Daoy (cell line): ENCODE results near the gene KRT2. TPM values are rescaled to one million over a fixed set of nuclear protein-coding genes. Genes with fewer than 3 reads are reported as not detected.
"Not testable (repeated sequence)": the region's sequence is repeated elsewhere in the genome, so short reads cannot be mapped to it uniquely, and the experiment has no call there.

Source experiments
- DNase-seq: peaks from one replicate; pipeline ENCODE4 v3.0.0-alpha.2; 2015; ENCODE audit warnings: low read depth
- total RNA-seq: library from RNA; depleted of rRNA; stranded (reverse); fragments of >200 nt; shearing (Covaris generic); gene quantifications from 2 replicates; pipeline ENCODE4 v1.2.3, GENCODE V29; 2014

KRT2 gene
- total RNA-seq, 1 experiment from 2014 or later, result 0.40 TPM

DNA sequence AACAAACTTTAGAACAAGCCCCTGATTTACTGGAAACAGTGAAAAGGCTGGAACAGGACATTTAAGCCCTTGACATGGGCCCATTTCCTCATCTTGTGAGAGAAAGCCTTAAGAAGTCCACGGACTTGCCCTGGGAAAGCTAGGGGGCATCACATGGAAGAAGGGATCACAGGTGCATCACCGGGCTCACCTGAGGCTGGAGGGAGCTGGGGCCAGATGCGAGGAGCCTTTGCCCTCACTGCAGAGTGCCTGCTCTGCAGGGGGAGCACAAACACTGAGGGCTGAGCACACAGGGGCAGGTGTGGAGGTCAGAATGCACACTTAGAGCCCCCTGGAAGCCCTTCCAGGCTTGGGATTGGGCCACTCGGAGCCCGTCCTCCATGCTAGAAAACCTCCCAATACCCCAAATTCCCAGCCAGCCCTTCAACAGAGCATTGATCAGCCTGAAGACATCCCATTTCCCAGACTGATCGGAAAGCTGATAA, 33.4 kb upstream of the KRT2 start:
- no peak for DNase-seq

DNA sequence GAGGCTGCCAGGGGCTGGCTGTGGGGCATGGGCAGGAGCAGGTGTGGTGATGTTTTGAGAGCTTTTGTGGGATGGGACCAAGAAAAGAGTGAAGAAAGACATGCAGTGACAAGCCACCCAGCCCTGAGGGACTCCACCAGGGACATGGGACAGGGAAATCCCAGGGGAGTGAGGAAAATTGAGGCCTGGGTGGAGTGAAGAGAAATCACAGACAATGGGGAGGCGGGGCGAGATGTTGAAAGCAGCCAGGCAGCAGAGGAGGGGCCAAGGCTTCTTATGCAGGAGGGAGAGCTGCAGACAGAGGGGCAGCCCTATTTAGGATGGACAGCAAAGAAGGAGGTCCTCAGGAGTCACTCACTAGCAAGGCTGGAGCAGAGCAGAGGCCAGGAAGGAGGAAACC, 32.4 kb upstream of the KRT2 start:
- DNase-seq, result no peak

DNA sequence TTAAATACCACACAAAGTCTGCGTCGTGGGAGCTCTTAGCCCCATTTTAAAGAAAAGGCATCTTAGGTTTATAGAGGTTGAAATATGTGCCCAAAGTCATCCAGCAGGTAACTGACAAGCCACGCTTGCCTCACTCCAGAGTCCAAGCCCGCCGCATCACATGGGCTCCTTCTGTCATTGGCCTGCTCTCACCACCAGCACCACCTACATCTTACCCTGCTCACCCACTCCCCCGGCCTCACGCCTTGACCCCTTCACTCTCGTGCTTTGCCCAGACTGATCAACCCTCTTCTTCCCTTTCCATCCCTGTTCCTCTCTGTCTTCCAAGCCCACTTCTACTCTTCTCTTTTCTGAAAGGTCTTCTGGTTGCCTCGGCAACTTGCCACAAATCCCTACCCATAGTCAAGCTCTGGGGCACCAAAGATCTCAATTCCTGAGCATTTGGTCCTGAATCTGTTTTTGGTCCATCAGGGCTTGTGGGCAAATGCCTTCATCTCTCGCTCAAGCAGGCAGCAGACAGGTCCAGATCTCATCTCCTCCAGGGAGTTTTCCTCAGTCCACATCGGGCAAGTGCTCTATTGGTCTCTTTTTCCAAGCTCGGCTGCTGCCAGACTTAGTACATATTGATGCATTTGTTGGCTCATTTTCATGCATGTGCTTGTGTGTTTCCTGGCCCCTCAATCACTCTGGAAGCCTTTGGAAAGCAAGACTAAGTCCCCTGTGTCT, 31.7 kb upstream of the KRT2 start:
- DNase-seq, result no peak

DNA sequence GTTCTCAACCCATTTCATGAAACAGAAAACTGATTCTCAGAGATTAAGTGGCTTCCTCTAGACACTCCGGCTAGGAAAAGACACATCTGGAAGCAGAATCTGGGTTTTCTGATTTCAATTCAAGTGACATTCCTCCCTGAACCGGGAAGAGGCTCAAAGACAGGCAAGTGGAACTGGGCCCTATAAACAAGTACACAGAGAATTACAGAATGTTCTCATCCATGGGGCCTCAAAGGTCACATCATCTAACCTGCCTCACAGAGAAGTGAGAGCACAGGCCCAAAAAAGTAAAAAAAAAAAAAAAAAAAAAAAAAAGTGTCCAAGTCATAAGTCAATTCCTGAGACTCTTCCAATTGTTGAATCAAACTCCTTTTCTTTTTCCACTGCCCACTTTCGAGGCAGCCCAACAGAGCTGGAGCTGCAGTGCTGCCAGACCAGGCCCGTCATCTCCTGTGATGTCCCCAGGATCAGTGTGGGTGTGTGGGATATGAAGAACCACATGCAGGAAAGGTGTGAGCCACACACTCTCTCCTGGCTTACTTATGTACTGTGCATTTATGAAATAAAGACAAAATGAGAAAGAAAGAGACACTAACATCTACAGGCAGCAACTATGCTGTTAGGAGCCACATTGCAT, 31.0 kb upstream of the KRT2 start:
- no peak for DNase-seq

DNA sequence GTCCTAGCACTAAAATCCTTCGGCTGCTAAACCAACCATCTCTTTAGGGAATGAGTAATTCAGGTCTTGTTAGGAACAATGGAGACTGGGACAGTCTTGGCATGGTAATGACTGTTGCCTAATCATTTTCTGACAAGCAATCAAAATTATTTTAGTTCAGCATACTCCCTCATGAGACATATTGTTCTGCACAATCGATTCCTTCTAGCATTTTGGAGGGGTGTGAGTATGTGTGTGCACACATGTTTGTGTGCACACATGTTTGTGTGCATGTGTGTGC, 30.3 kb upstream of the KRT2 start:
- no peak for DNase-seq

DNA sequence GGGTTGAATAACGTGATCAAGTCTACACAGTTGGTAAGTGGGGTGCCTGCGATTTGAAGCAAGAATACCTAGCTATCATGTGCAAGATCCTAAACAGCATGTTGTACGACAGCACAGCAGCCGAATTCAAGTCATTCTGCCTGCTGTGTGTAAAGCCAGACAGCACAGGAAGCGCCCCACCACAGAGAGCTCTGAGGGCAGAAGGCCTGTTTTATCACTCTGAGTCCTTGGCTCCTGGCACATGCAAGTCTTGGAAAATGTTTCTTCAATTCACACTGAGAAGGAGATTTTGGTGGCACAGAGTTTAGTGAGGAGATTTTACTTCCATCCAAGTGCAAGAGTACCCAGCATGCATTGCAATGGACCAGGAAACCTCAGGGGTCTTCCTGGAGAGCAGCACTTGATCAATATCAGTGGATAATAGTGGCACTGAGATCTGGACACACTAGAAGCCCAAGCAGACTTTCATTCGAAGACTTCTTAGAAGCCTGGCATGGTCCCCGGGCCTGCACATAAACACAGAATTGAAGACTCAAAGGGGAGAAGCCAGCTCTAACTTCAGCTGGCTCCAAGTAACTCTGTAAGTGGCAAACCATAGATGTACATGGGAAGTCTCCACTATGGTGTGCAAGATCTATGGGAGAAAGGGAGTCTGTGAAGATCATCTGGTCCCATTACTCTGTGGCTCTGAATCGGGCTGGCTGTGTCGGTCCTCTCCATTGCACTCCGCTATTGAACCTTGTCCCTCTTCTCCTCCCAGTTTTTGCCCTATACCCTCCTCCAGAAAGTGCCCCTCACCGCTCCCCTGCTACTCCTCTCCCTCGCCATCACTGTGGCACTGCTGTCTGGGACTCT, 29.7 kb upstream of the KRT2 start:
- DNase-seq, result no peak

DNA sequence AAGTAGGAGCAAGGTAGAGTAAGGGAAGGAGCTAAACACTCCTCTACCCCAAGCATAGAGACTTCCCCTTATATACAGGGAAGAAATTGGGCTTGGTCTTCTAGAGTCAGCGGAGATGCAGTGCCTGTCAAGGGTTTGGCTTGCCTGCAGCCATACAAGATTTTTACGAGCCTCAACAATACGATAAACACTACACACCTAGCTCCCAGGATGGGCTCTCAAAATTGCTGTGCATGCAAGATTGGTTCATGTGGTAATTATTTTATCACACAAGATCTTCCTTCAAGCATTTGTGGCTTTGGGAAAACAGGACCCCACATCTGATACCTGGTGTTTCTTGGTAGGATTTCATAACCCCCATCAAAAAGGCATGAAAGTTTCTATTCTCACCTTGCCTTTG, 28.4 kb upstream of the KRT2 start, which contains the start of gene KRT1:
Gene KRT1 (minus strand): TSS at position 45 of the 400 bp plus-strand sequence. CDS start 59 bp downstream, outside the sequence.
- DNase-seq, result no peak

DNA sequence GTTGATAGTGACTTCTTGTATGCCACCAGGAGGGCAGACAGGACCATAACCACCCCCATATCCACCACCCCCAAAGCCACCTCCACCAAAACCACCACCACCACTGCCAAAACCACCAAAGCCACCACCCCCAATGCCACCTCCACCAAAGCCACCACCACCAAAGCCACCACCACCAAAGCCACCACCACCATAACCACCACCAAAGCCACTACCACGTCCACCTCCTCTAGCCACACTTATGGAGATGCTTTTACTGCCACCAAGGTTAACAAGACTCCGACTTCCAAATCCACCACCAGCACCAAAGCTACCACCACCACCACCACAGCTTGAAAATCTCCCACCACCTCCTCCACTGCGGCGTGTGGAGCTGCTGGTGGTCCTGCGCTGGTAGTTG, 27.9 kb upstream of the KRT2 start:
- no peak for DNase-seq

DNA sequence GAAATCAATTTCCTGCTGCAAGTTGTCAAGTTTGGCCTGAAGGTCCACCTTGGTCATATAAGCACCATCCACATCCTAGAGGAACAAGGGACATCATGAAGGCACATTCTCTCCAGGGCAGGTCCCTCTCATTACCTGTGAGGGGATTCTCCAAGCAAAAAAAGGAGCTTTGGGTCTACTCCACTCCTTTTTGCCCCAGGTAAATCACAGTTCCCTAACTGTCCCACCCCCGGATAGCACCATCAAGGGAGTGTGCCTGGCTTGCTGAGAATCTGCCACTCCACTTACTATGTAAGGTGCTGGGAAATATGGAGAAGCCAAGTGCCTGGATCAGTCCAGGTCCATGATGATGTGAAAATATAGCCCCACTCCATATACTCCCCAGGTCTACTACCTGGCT, 25.7 kb upstream of the KRT2 start:
- DNase-seq, result no peak

DNA sequence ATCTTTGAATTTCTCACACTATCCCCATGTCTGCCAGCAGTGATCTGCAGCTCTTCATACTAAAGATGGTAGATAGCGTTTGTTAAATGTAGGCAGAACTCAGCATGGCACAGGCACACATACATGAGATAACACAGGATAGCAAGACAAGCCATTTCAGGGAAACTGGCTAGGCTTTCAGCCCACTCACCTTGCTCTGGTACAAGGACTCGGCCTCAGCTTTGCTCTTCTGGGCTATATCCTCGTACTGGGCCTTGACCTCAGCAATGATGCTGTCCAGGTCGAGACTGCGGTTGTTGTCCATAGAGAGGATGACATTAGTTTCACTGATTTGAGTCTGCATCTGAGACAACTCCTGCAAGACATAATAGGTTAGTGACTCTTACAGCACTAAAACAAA, 25.1 kb upstream of the KRT2 start:
- DNase-seq, result no peak

DNA sequence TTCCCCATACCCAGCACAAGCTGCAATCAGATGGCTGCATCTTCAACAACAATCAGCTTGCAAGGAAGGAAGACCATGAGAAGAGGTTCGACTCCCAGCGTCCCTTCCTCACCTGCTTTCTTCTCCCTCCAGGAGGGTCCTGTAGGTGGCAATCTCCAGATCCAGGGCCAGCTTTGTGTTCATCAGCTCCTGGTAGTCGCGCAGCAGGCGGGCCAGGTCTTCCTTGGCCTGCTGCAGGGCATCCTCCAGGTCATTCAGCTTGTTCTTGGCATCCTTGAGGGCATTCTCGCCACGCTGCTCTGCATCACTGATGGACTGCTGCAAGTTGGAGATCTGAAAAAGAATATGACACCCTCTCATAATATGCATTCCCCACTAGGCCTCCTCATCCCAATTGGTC, 24.2 kb upstream of the KRT2 start:
- DNase-seq, result no peak

DNA sequence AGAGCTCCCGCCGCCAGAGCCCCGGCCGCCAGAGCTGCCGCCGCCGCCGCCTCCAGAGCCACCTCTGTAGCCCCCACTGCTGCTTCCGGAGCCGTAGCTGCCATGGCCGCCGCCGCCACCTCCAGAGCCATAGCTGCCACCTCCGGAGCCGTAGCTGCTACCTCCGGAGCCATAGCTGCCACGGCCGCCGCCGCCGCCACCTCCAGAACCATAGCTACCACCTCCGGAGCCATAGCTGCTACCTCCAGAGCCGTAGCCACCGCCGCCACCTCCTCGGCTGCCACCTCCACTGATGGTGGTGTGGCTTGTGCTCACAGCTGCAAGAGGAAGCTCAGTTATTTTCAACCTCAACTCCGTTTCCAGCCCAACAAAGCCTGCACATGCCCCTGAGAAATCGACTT, 23.3 kb upstream of the KRT2 start:
- no peak for DNase-seq

DNA sequence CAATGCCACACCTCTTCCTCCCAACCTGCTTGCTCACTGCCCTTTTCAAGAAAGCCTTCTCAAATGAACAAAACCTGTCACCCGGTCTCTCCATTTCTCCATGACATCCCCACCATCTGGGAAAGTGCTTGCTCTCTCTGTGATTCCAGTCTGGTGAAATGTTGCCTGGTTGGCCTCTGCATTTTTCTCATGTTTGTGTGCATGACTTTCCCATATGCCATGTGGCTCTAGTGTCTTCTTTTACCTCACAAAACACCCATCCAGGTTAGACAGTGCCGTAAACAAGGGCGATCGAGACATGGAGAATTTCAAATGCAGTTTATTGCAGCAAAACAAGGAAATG, 22.4 kb upstream of the KRT2 start:
- no peak for DNase-seq

DNA sequence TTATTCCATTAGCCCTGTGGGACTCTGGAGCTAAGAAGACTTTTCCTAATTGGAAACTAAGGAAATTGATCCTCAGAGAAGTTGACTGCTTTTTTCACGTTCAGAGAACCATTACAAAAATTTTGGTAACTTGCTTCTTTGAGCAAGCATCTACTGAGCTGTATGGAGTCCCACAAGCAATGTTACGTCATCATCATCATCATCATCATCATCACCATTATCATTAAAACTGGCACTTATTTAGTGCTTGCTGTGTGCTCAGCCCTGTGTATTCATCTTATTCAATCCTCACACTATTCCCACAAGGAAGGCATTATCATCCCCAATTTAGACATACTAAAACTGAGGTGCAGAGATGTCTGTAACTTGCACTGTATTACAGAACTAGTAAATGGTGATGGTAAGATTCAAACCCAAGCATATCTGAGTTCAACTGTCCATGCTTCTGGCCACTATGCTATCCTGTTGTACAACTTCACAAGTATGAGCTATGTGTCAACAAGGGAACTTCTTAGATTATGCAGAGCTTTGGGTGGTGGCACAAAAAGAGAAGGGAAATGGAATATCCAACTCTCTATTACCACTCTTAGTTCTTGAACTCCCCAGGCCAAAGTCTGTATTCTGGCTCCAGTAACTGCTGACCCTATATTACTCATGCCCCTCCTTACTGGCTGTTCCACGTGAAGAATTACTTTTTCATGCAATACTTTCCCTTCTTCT, 21.9 kb upstream of the KRT2 start:
- no peak for DNase-seq

DNA sequence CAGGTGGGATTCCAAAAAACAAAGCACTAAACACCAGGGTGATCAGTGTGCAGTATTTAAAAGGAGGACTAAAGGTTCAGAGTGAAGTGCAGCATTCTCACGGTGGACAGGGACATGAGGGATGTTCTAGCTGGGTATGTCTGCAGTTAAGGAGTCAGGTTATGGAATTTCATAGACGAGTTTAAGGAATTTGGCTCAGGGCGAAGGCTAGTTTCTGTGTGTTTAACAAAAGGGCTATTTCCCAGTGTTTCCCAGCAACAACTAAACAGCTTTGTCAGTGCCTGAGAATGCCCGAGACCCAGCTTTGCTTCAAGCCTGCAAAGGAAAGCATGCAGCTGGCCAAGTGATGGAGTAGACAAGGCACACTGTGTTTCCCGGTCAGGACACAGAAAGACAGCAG, 21.2 kb upstream of the KRT2 start:
- no peak for DNase-seq

DNA sequence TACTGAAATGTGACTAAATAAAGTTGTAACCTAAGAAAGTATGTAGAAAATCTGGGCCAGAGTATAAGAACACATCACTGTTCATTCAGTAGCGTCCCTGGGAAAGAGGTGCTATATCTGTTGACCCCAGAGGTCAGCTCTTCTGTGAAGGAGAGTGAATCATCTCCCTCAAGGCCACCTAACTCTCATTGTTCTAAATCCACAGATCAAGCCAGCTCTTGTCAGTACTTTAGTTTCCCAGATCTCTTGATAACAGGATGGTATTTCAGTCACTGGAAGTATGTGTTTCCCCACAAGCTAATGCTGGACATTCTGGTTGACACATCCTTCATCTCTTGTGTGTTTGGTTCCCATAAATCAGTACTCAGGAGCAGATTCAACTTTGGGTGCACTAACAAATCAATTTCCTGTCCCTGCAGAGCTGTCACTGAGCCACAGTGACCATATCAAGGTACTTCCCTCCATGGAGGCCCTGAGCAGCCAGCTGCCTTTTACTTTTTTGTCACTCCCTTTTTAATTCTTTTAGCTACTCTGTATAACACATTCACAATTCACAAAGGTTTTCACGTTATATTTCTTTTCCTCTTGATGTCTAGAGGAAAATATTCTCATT, 20.4 kb upstream of the KRT2 start:
- peak; percentile 33 for DNase-seq

DNA sequence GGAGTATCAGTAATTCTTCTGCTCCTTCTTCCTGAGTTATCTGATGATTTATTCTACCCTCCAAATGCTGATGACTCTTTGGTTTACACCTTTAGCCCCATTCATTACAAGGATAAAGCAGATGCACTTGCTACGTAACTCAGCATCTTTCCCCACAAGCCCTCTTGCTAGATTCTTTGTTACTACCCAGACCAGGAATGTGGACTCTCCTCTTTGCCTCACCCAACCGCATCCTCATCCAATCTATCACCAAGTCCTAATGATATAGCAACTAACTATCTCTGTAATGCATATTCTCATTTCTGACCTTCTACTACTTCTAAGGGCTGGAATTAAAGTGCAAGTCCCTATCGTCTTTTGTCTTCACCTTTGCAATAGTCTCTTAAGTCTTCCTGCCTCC, 18.9 kb upstream of the KRT2 start:
- DNase-seq, result no peak

DNA sequence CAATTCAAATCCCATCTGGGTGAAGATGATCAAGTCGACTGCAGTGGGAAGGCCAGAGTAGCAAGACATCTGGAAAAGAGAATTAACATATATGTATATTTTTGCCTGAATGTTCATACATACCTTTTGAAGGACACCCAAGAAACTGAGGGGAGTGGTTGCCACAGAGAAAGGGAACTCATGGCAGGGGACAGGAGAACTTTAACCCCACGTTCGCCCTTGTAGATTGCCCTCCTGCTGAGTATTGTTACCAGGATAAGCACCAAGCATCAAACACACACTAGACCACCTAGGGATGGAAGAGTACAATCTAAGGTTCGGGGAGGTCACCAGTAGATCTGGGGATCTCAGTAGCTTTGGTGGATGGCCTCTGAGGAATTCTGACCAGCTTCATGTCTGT, 18.5 kb upstream of the KRT2 start:
- no peak for DNase-seq

DNA sequence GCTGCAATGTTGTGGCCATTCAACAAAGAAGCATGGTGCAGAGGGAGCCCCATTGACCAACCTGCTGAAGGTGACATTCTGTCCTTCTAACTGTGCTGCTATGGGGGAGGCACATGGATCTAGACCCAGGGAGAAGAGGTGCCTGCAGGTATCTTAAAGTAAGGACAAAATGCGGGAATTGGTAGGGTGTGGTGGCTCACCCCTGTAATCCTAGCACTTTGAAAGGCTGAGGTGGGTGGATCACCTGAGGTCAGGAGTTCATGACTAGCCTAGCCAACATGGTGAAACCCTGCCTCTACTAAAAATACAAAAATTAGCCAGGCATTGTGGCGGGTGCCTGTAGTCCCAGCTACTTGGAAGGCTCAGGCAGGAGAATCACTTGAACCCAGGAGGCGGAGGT, 17.9 kb upstream of the KRT2 start:
- DNase-seq, result not testable (repeated sequence)

DNA sequence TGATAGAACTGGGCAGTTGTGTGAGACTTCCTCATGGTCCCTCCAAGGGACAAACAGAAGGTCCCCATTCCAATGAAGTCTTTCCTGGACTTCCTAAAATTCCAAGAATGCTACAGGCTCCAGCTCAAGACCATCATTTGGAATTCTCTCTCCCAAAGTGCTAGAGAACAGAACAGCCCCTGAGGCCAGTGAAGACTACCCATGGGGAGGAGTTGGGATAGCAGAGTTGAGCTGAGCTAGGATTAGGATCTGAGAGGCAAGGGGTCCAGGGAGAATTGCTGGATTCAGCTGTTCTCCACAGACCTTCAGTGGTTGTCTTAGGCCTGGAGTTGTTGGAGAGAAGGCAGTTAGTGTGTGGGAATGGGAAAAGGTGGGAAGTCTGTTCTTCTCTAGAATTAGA, 17.4 kb upstream of the KRT2 start:
- DNase-seq, result no peak

DNA sequence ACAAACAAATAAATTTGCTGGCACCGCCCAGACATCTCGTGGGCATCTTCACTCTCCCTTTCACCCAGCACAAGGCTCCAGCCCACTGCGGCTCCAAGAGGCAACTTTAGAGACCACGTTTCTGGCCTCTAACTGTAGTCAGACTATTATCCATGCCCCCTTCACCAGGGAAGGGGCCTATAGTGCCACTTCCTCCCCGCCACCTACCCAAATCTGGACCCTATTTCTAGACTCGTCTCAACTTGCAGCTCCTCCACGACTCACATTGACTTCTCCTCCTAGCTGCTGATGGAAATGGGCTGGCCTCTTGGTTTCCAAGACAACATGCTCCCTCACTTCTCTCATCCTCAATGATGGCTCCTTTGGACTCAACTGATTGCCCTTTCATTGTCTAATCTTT, 15.9 kb upstream of the KRT2 start:
- DNase-seq, result no peak

DNA sequence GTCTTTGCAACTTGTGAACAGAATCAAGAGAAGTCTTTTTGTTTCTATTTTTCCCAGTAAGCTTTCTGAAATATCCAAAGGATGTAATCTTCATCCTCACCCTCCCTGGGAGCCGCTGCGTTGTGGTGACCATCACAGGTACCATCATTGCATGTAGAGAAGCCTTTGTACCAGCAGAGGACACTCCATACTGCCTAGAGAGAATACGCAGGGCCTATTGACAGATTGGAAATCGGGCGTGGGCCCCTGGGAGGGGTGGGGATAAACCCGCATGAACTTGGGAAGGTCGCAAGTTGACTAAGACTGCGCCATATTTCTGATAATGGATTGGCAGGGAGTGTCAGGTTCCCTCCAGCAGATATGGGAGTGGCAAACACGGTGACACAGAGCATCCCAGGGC, 15.5 kb upstream of the KRT2 start:
- DNase-seq, result no peak
